ENCODE data around the gene VWA3A.
"Not testable (repeated sequence)": the region's sequence is repeated elsewhere in the genome, so short reads cannot be mapped to it uniquely, and the experiment has no call there.

VWA3A gene

GRCh38 chr16:22091721-22092120 lies 620 bp upstream of the VWA3A start:
- DNase-seq: no peak

GRCh38 chr16:22093331-22093730 lies 990 bp downstream of the VWA3A start:
- no peak for DNase-seq

DNA sequence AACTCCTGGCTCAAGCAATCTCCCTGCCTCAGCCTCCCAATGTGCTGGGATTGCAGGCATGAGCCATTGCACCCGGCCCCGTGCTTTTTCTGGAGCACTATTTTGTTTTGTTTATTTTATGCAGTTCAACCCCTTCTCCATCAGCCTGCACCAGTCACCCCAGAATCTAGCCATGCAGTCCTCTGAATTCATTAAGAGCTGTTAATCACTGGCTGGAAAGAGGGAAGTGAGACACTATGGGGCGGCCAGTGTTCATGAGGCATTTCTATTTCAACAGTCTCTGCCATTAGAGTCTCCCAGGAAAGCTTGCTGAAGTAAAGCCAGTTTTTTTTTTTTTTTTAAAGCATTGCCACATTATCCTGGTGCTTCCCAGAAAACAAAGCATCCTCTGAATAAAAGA lies 1.7 kb downstream of the VWA3A start:
- no peak for DNase-seq

DNA sequence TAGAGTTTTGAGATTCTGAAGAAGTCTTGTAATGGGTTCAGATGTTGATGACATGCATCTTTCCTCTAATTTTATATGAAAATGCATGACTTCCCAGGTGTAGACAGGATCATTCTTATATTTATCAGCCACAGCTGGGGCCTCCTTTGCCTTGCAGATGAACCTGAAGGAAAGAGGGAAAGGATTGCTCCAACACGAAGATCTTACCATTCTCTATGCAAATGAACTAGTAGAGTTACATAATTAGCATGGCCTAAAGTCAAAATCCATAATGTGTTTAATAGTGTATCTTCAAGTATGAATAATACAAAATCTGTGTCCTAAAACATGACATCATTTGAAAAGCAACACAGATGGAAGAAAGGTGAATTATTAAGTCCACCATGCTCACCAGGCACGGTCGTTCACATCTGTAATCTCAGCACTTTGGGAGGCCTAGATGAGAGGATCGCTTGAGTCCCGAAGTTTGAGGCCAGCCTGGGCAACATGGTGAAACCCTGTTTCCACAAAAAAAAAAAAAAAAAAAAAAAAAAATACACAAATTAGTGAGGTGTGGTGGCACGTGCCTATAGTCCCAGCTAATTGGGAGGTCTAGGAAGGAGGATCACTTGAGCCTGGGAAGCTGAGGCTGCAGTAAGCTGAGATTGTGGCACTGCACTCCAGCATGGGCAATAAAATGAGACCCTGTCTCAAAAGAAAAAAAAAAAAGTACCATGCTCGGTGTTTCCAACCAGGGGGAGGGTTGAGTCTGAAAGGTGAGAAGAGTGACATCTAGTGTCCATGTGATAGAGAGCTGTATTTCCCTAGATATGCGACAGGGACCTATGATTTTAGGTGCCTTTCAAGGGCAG lies 6.3 kb downstream of the VWA3A start:
- peak; percentile 70 for DNase-seq

- no peak for DNase-seq
Measured at GRCh38 chr16:22099256-22099975, 7.1 kb downstream of the VWA3A start.

DNA sequence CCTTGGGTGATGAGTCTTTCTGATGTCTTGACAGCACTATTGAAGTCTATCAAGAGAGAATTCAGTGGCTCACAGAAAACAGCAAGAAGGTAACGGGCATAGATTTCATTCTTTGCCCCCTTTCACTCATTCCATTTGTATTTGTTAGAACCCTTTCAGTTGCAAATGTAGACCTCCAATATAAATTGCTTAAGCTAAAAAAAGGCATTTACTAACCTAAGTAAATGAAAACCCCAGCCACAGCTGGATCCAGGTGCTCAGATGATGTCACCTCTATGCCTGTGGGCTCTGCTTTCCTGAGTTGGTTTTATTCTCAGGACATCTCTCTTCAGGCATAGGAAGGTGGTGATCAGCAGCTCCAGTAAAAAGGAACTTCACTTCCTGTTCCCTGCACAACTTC lies 11.1 kb downstream of the VWA3A start:
- no peak for DNase-seq

DNA sequence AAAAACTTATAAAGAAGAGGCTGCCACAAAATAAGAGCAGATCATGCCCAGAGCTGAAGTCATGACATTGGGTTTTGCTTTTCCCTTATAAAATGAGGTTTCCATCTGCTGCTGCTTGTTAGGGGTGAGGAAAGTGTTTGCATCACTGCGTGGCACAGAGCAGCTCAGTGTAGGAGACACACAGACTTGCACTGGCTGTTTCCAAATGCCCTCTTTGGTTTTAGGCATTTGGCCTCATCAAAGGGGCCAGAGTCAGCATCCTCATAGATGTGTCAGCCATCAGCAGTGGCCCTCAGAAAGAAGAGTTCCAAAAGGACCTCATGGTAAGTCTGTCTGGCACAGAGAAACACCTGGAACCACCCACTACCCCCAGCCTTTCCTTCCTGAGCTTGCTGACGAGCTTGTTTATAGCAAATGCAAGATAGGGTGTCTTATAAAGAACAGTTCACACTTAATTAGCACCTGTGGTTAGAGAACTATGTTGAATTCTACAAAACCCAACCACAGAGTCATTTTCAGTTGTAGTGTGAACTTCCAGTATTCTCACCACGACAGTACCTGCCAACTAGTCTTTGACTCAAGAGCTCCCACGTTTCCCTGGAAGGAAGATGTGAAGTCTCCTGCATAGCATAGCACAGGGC lies 17.0 kb downstream of the VWA3A start:
- no peak for DNase-seq

DNA sequence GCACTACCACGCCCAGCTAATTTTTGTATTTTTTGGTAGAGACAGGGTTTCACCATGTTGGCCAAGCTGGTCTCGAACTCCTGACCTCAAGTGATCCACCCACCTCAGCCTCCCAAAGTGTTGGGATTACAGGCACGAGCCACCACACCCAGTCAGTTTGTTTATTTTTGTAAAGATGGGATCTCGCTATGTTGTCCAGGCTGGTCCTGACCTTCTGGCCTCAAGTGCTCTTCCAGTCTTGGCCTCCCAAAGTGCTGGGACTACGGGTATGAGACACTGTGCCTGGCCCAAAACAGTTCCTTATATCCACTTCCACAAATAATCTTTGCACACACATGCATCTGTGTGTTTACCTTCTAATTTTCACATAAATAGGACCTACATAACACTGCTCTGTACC lies 19.3 kb downstream of the VWA3A start:
- DNase-seq: not testable (repeated sequence)

DNA sequence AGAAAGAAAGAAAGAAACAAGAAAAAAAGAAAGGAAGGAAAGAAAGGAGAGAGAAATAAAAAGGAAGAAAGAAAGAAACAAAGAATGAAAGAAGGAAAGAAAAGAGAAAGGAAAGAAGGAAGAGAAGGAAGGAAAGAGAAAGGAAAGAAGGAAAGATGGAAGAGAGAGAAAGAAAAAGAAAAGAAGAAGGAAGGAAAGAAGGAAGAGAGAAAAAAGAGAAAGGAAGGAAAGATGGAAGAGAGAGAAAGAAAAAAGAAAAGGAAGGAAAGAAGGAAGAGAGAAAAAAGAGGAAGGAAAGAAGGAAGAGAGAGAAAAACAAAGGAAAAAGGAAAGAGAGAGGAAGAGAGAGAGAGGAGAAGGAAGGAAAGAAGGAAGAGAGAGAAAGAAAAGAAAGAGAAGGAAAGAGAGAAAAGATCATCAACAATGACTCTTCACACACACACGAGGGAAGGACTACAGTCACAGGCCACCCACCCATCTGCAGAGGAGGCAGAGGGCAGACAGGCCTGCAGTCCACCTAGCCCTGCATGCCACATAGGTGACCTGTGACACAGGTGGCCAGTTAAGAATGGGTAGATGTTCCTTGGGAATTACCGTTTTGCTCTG lies 23.9 kb downstream of the VWA3A start:
- no peak for DNase-seq

GRCh38 chr16:22117609-22118008 lies 25.3 kb downstream of the VWA3A start:
- no peak for DNase-seq

DNA sequence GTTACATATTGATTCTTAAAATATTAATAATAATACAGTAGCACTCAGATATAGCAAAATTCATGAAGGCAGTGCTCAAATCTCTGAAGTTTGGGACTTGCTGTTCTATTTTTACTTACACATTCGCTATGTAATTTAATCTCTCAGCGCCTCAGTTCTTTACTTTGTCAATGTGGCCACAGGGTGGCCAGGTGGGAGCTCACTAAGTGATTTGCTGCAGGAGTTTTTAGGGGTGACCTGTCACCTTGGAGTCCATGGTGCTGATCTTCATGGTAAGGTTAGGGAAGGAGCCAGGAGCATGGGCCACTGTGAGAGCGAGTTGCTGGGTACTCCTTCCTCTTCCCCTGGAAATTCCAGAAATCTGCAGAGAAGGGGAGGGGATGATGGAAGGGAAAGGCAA lies 28.1 kb downstream of the VWA3A start:
- DNase-seq: no peak

DNA sequence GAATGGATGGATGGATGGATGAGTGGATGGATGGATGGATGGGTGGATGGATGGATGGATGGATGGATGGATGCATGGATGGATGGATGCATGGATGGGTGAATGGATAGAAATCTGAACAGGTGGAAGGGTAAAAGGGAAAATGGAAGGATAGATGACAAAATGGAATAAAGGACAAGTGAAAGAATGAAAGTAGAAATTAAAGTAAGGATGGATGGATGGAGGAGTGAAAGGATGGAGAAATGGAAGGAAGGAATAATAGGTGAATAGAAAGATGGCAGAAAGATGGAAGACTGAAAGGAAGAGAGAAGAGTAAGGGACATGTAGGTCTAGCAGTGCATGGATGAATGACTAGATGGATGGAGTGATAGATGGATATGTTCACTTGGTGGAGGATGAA lies 29.9 kb downstream of the VWA3A start:
- DNase-seq: no peak

- no peak for DNase-seq
Measured at GRCh38 chr16:22123146-22123545, 30.8 kb downstream of the VWA3A start.

GRCh38 chr16:22123759-22124490 lies 31.6 kb downstream of the VWA3A start:
- DNase-seq: no peak

- DNase-seq: no peak
Measured at GRCh38 chr16:22124583-22125284, 32.4 kb downstream of the VWA3A start.

DNA sequence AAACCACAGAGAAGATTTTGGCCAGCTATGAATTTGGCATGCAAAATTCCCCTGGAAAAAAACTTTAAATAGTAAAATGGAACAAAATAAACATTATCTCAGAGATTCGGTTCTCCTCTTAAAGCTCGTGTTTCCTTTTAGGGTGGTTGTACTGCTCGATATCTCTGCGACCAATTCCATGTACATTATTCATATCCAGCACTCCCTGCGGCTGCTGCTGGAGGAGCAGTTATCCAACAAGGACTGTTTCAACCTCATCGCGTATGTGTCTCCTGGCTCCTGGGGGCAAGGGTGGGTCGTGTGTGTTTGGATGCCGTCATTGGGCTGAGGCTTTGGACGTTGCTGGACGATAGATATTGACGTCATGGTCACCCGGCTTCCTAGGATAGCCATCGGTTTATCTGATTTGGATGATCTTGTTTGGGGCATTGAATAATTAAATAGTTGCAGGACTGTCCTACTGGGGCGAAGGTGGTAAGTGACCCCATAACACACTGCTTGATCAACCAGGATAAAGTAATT lies 33.8 kb downstream of the VWA3A start:
- no peak for DNase-seq

DNA sequence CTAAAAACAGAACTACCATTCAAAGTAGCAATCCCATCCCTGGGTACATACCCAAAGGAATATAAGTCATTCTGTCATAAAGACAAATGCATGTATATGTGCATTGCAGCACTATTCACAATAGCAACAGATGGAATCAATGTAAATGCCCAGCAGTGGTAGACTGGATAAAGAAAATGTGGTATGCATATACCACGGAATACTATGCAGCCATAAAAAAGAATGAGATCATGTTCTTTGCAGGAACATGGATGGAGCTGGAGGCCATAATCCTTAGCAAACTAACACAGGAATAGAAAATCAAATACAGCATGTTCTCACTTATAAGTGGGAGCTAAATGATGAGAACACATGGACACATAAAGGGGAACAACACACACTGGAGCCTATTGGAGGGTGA lies 36.2 kb downstream of the VWA3A start:
- not testable (repeated sequence) for DNase-seq

DNA sequence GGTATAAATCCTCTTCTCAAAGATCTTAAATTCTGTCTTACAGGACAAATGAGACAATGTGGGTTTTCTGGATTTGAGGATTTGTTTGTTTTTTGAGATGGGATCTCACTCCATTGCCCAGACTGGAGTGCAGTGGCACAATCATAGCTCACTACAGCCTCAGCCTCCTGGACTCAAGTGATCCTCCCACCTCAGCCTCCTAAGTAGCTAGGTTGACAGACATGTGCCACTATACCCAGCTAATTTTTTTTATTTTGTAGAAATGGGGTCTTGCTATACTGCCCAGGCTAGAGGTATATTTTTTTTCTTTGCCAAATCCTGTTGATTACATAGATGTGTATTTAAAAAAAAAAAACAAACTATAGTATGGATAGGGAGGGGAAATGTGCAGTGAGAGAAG lies 38.2 kb downstream of the VWA3A start:
- no peak for DNase-seq

- DNase-seq: no peak
Measured at GRCh38 chr16:22132801-22133200, 40.5 kb downstream of the VWA3A start.

DNA sequence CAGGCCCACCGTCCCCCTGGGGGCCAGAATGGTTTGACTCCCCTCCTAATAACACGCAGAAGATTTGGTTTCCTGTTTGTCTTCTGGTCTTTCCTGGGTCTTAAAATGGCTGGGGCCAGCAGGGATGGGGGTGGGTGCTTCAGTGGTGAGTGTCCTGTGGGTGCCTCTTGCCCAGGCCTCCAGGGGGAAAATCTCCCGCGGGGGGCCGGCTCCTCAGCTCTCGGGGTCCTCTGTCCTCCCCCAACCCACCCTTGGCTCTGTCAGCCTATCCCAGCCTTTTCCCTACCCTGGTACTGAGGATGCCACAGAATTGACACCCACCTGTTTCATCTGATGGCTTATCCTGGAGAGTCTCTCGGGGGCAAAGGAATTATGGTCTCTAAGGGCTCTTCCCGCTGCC lies 46.1 kb downstream of the VWA3A start:
- no peak for DNase-seq

- DNase-seq: no peak
Measured at GRCh38 chr16:22139008-22139407, 46.7 kb downstream of the VWA3A start.

DNA sequence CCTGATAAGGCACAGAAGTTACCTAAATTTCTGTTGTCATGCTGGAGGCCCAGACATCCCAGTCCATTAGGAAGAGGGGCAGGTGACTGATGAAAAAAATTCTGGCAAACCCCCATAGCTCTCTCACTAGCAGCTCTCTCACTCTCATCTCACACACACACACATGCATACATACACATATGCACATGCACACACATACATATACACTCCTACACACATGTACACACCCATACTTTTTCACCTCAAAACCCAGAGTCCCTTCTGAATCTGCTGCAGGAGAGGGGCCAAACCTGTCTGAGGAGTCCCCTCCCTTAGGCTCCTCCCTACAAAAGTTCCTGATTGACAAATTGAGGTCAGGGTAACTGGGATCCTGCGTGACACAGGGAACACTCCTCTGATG lies 47.4 kb downstream of the VWA3A start:
- DNase-seq: no peak

Measured in hematopoietic multipotent progenitor cell treated with erythropoietin and hydrocortisone succinate and interleukin-3 and kit ligand, for 8 days (in vitro differentiated cells).